NCI-H1436 (cell line): ENCODE data around the gene PCDH18.
"Not testable (repeated sequence)": the region's sequence is repeated elsewhere in the genome, so short reads cannot be mapped to it uniquely, and the experiment has no call there.

ENCODE experiments used
- DNase-seq: peaks from one replicate; lab custom pipeline; 2025; lab: John Stamatoyannopoulos, UW

Gene PCDH18

DNA sequence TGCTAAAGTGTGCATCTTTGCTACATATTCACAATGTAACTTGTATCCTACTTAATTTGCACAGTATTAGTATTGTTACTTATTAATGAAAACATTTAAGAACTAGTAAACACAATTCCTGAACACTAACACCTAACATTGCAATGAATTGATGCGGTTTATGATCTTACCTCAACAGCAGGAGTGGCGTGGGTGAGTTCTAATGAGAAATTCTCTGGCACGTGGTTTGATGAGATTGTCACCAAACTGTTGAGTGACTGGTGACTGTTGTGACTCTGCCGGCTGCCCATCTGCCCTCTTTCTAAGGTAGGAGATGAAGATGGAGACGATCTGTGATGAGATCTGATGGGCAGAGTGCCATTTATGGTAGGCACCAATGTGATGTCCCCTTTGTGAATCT is 2.9 kb downstream of the PCDH18 start:
- DNase-seq, result no peak

DNA sequence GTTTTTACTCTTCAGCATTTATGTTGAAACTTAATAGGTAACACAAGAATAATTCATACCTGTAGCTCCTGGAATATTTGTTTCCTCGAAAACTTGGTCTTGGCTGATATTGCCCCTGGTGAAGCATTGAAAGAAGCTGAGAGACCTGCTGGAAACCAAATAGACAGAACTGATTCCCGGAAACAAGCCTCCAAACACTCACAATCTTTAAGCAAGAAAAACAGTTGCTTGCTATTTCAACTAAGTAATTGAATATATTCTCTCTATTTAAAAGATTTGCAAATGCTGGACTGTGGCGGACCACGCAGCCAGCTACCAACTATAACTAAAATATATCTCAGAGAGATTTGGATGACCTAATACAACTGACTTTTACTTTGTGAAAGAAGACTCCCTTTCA is 3.6 kb downstream of the PCDH18 start:
- no peak for DNase-seq

DNA sequence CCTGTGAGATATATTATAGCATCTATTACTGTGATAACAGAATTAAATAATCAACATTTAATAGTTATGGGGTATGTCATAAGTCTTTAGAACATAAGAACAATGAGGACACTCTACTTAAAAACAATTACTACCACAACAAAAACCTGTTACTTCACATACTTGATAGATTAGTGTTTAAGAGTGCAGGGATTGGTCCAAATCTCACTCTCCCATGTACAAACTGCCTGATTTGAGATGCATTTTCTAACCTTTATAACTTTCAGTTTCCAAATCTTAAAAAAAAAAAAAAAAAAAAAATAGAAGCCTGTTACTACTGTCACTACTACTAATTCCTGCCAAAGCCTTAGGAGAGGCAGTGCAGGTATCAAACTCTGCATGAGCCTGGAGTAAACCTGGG is 5.6 kb downstream of the PCDH18 start:
- no peak for DNase-seq

DNA sequence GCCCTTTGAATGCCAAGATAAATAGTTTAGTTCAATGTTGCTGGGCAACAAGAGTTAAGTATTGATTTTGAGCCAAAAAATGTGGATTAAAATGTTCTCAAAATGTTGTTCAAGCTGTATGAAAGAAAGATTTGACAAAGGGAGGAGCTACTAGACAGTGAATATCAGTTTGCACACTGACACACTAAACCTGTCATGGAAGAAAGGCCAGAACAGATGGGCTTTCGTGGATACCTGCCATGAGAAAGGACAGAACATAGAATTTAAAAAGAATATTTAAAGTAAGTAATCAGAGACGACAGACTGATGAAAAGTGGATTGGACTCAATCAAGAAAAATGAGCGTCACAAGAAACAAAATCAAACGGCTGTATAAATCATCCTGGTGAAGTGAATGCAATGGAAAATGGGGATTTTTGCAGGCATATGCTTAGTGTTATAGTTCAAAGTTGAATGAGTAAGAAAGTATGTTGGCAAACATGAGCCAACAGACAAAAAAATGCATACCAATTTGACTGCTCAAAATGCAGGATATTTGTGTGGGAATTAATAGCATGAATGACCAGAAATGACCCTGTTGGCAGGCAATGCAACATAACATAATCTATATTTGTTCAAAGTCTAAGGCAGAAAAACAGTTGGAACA is 7.4 kb downstream of the PCDH18 start:
- DNase-seq, result no peak

DNA sequence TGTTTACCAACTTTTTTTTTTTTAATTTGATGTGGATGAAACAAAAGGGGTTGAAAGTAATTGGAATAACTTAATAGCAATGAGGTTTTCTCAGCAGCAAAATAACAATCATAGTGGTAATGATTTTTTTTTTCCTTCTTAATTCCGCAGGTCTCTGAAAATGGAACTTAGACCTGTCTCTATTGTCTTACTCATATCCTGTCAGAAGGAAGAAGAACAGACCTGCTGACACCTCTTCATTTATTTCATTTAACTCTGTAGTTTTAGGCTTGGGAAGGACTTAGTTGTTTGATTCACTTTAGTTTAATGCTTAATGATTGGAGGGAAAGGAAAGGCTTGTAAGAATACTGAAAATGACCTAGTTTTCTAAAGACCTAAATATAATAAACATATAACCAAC is 9.0 kb downstream of the PCDH18 start:
- no peak for DNase-seq

DNA sequence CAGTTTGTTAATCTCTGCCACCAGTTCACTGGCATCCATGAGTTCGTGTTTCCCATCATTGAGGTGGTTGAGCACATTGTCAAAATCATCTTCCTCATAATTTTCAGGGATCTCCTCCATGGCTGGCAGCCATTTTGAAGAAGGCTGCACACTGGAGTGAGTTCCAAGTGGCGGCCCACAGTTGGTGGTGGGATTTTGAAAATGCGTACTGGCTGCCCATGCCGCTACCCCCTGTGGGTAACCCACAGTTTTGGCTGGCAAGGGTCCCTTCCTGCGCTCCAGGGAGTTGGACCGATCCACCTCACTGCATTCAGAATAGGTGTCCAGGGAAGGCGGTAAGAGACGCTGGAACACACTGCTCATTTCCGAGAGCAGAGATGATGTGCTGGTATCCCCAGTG is 11.2 kb downstream of the PCDH18 start:
- DNase-seq, result no peak

DNA sequence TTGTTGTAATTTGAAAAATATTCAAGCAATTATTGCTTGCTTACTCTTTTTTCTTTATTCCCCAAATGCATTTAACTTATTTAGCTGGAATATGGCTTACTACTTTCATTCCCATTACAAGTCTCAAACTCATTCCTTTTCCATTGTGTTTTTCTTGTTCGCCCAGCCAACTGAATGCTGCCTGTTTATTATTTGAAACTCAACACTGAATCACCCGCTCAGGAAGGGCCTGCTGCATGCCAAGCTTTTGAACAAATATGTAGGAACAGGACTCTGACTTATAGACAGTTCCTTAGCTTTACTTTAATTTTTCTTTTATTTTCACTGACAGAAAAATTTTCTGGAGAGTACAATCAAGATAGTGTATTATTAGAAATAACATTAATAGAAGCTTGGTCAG is 12.9 kb downstream of the PCDH18 start:
- DNase-seq, result no peak

DNA sequence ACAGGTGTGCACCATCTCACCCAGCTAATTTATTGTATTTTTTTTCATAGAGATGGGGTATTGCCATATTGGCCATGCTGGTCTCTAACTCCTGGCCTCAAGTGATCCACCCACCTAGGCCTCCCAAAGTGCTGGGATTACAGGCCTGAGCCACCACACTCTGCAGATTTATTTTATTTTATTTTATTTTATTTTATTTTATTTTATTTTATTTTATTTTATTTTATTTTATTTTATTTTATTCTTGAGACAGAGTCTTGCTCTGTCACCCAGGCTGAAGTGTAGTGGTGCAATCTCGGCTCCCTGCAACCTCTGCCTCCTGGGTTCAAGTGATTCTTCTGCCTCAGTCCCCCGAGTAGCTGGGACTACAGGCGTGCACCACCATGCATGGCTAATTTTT is 15.0 kb downstream of the PCDH18 start:
- not testable (repeated sequence) for DNase-seq

DNA sequence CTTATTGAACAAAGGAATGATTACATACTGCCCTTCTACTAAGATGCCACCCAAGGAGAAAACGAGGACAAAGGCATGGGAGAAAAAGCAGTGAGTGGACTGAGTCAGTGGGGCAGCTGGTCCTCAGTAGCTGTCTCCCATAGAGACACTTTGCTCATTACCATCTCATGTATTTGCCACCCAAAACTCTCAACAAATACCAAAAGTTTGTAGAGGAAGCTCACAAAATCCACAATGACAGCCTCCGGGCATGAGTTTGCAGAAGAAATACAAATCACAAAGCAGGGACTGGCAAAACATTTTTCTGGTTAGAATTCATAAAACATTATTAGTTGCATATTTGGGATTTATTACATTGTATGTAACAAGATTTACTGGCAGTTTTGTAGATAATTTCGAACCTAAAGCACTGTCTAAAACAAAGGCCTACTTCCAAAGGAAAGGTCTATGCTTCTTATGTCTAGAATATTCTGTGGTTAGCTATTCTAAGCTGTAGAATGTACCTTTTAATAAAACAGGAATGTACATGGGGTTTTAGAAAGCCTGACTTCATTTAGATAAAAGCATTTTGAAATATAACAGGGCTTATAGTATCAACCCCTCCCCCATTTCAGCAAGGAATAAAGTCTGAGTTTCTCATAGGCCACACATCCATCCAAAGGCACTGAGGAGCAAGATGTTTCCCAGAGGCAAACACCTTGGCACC is 17.7 kb downstream of the PCDH18 start:
- no peak for DNase-seq

DNA sequence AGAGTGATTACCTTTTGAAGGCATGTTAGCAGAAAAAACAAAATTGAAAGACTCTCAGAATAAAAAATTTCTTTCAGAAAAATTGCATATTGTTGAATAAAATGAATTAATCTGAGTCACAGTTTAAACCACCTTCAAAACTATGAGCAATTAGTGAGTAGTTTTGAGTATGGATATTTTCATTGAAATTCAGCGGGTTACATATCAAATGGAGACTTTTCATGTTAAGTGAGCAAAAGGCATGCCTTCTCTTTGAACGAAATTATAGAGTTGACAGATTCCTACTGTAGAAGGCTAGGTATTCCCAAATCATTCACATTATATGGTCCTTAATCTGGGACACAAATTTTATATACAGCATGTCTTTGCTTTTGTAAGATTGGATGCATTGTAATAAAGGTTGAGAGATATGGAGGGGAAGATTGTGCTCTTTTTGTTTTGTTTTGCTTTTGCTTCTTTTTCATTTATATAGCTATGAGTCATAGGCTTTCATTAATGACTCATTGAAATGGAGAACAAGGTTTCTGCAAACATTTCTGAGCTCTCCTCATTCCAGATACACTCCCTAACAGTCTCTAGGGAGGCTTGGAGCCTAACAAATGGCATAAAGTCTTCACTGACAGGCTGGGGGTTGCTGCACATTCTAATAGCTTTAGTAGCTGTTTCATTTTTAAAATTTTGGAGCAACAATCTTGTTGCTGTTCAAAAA is 21.6 kb downstream of the PCDH18 start:
- peak; percentile 26 for DNase-seq

DNA sequence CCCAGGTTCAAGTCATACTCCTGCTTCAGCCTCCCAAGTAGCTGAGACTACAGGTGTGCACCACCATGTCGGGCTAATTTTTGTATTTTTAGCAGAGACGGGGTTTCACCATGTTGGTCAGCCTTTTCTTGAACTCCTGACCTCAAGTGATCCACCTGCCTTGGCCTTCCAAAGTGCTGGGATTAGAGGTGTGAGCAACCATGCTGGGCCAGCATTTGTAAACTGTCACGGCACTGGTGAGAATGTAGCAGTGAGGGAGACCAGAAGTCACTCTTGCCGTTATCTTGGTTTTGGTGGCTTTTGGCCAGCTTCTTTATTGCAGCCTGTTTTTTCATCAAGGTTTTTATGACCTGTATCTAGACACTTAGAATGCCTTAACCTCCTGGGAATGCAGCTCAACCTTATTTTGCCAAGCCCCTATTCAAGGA is 22.4 kb downstream of the PCDH18 start:
- no peak for DNase-seq

DNA sequence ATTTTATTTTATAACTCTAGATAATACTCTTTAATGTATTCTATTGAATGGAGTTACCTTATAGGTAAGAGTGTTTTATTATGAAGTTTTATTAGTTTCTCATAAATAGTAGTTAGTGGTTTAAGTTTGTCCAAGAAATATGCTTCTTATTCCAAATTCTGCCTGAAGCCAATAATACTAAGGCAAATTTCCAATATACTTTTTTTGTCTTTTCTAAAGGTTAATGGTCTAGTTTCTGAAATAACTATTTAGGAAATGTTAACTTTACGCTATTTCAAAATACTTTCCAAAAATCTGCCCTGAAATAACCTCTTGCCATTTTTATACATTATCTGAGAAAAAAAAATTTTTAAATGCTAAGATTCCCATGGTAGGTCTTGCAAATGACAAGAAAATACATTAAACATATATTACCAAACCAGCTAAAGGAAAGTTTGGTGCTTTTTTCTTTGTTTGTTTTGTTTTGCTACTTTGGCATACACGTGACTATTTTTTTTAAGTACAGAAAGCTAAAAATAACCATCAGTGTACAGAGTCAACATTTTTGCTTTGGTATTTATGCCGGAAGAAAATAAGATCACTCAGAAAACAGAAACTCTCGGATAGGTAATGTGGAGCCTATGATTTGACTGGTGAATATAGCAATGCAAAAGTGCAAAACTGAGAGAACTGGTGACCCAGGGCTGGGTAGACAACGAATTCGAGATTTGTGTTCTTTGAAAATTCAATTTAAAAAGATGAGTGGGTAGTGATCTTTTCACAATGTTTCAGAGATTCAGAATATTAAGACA is 29.8 kb downstream of the PCDH18 start:
- no peak for DNase-seq

DNA sequence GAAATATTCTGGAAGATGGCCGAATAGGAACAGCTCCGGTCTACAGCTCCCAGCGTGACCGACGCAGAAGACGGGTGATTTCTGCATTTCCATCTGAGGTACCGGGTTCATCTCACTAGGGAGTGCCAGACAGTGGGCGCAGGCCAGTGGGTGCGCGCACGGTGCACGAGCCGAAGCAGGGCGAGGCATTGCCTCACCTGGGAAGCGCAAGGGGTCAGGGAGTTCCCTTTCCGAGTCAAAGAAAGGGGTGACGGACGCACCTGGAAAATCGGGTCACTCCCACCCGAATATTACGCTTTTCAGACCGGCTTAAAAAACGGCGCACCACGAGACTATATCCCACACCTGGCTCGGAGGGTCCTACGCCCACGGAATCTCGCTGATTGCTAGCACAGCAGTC is 36.0 kb downstream of the PCDH18 start:
- not testable (repeated sequence) for DNase-seq

DNA sequence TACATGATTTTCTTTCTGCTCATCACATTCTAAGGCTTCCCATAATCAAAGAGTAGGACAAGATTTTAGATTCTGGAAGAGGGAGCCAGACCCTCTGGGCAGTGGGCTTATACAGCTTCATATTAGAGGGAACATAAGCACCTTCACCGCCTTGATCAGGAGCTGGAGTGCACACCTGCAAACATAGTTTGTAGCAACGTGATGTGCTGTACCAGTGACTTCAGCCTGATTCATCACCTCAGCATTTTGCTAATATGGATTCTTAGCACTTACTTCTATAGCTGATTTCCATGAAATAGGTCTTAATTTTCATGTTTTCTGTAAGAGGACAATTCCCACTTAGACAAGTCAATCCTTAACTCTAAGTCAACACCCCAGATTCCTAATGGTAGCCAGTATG is 36.7 kb downstream of the PCDH18 start:
- DNase-seq, result no peak

DNA sequence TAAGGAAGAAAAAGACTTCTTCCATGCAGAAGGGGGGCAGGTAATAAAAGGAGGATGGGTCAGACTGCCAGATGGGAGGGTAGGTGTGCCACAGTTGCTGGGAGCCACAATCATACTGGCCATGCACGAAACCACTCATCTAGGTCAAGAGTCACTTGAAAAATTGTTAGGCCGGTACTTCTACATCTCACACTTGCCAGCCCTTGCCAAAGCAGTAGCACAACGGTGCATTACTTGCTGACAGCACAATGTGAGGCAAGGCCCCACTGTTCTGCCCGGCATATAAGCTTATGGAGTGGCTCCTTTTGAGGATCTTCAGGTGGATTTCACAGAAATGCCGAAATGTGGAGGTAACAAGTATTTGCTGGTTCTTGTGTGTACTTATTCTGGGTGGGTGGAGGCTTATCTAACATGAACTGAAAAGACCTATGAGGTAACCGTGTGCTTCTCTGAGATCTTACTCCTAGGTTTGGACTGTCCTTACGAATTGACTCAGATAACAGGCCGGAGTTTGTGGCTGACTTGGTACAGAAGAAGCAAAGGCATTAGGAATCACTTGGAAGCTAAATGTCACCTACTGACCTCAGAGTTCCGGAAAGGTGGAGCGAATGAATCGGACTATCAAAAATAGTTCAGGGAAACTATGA is 48.9 kb downstream of the PCDH18 start:
- not testable (repeated sequence) for DNase-seq

DNA sequence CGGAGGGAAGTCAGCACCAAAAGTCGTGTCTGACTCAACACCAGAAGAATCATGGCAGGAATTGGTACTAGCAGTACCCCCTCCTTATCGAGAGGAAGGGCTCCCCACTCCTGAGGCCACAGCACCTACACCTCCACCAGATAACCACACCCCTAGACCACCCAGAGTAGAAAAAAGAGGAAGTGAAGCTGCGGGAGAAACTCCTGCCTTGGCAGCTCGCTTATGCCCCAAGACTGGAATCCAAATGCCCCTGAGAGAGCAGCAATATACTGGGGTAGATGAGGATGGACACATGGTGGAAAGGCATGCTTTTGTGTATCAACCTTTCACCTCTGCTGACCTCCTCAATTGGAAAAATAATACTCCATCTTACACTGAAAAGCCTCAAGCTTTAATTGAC is 52.6 kb downstream of the PCDH18 start:
- DNase-seq, result not testable (repeated sequence)

DNA sequence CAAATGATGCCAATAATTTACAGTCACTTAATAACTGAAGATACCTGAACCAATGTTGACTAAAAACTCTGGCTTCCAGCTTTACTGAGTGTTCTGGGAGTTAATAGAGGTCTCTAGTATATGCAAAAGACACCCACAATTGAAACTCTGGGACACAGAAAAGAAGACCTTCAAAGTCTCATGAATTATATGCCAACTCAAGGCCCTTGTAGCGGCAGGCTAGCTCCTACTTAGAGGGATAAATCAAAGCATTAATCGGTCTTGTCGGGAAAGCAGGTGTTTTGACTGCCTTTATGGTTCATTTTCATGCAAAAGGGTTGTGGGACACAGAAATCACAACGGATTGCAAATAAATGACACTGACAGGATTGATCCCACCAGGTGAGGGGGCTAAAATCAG is 55.9 kb downstream of the PCDH18 start:
- no peak for DNase-seq

DNA sequence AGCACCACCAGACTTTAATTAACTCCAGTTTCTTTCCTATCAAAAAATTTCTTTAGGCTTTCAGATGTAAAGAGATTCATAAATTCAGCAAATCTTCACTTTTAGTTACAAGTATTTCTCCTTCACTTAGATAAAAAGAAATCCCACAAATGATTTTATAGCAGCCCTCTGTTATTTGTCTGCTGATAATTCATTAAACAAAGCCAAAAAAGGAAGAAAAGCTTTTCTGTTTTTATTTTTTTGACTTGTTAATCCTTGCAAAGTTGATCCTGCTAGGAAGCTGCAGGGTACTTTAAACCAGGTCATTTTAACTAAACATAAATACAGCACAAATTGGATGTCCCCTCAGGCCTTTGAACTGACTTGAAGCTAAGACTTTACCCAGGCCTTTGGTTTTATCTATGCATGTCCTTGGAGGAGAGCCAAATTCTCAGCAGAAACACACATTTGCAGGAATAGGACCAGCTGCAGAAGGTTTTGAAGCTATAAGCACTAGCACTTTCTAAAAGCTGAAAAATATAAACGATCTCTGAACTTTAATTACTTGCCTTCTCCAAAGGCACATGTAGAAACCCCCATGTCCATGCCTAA is 57.5 kb downstream of the PCDH18 start:
- no peak for DNase-seq

DNA sequence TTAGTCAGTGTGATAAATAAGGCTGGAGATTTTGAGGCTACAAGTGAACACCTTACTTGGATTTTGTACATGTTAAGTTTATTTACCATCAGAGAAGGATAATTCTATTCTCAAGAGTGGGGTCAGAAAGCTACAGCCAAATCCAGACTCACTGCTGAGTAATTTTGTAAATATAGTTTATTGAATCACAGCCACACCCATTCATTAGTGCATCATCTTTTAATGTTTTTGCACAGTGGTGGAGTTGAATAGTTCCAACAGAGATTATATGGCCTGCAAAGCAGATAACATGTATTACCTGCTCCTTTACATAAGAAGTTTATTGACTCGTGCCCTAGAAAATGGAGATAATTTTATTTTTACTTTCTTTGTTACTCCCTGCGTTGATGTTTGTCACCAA is 60.4 kb downstream of the PCDH18 start:
- DNase-seq, result no peak

DNA sequence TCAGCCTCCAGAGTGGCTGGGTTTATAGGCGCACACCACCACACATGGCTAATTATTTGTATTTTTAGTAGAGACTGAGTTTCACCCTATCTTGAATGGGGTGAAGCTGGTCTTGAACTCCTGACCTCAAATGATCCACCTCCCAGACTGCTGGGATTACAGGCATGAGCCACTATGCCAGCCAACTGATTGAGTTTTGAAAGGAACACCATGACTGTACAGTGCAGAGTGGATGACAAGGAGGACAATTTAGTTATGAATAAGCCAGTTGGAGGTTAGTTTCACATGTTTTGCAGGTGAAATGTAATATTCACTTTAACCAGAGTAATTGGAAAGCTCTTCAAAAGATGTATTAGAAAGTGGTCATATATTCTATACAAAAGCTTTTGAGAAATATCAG is 60.8 kb downstream of the PCDH18 start:
- DNase-seq, result no peak

DNA sequence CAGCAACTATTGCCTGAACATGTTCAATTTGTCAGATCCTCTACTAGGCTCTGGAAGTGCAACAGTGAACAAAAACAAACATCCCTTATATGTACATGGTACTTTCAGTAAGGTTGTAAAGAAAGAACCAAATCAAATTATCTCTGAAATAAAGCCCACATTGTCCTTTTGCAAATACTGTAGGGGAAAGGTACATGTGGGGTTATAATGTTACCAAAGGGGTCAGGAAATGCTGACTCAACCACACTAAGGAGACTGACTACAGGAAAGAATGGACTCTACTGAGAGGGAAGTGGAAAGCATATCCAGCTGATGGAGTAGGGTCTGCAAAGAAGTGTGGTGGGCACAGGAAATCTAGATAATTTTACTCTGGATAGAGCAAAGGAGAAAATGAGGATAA is 61.5 kb downstream of the PCDH18 start:
- no peak for DNase-seq
